ENCODE data around the gene ALPP. TPM values are rescaled to one million over a fixed set of nuclear protein-coding genes. Genes with fewer than 3 reads are reported as not detected.
"Not testable (repeated sequence)": the region's sequence is repeated elsewhere in the genome, so short reads cannot be mapped to it uniquely, and the experiment has no call there.

Gene ALPP
- total RNA-seq, 2 experiments from 2014 or later = not detected

DNA sequence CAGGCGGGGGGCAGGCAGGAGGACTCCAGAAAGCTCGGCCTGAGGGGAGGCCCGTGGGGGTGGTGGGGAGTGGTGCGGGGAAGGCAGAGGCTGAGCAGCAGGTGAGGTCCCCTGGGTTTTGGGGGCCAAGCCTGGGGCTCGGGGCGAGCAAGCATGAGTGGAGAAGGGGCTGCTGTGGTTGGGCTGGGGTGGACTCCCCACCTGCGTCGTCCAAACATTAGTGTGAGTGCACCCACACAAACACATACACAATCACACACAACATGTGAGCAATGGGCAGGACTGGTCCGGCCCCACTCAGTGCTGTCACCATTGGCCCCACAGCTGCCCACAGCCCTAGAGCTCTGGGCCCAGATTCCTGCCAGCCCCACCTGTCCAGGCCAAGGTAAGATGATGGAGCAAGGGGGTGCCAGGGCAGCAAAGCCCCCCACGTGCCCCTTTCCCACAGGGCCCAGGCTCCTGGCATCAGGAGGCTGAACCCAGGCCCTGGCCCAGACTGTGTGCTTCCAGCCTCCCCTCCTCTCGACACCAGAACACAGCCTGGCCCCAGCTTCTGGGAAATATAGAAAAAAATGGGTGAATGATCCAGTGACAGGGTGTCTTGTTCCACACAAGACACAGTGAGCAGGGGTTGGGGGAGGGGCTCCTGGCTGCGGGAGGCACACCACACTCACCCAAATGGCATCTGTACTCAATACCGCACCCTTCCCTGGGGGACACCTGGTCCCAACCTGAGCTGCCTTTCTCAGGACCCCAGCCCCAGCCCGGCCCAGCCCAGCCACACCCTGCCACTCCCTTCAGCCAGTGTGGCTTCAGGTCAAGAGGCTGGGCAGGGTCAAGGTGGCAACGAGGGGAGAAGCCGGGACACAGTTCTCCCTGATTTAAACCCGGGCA is 463 bp upstream of the ALPP start:
- Mint-ChIP-seq H3K36me3 (ENCODE audit: low read depth) (no peaks in the 10 kb centered on the region), H3K4me3 (no peak overlapping the region), H3K27me3 (peaks cover 15% of the 10 kb centered on the region), H3K27ac (no peak overlapping the region), H3K9me3 (no peaks in the 10 kb centered on the region), H3K4me1 (ENCODE audit: low read depth) (no peaks in the 10 kb centered on the region)
- H3K4me3 ChIP-seq (ENCODE audit: low read length) = no peak overlapping the region
- ChIA-PET CTCF (no interaction called here), POLR2A (no interaction called here)
- ATAC-seq (ENCODE audit: poor library complexity) (no peak), DNase-seq (no peak)
- TF ChIP-seq, protein P1, sequence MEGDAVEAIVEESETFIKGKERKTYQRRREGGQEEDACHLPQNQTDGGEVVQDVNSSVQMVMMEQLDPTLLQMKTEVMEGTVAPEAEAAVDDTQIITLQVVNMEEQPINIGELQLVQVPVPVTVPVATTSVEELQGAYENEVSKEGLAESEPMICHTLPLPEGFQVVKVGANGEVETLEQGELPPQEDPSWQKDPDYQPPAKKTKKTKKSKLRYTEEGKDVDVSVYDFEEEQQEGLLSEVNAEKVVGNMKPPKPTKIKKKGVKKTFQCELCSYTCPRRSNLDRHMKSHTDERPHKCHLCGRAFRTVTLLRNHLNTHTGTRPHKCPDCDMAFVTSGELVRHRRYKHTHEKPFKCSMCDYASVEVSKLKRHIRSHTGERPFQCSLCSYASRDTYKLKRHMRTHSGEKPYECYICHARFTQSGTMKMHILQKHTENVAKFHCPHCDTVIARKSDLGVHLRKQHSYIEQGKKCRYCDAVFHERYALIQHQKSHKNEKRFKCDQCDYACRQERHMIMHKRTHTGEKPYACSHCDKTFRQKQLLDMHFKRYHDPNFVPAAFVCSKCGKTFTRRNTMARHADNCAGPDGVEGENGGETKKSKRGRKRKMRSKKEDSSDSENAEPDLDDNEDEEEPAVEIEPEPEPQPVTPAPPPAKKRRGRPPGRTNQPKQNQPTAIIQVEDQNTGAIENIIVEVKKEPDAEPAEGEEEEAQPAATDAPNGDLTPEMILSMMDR (IDR thresholded peaks at IDR 0.05) = no peak
- peaks cover 3% of the 10 kb centered on the region for H3K4me1 ChIP-seq (ENCODE audit: insufficient read depth, low read length)
- H3K9me3 ChIP-seq (ENCODE audit: control insufficient read depth in 1 of 2, insufficient read depth in 1 of 2, low read length in 2 of 2) = peaks cover 0 to 6% of the 10 kb centered on the region in 2 experiments
- H3K27ac ChIP-seq (ENCODE audit: low read depth in 1 of 2, low read length in 2 of 2) = no peak overlapping the region
- peaks cover 6 to 10% of the 10 kb centered on the region in 2 experiments for H3K27me3 ChIP-seq (ENCODE audit: control insufficient read depth in 1 of 2, insufficient read depth in 2 of 2, low read length in 2 of 2)
- intact Hi-C loops (cut with DNase I, micrococcal nuclease) = no loop called here
- H3K36me3 ChIP-seq (ENCODE audit: insufficient read depth, low read length) = no peaks in the 10 kb centered on the region

DNA sequence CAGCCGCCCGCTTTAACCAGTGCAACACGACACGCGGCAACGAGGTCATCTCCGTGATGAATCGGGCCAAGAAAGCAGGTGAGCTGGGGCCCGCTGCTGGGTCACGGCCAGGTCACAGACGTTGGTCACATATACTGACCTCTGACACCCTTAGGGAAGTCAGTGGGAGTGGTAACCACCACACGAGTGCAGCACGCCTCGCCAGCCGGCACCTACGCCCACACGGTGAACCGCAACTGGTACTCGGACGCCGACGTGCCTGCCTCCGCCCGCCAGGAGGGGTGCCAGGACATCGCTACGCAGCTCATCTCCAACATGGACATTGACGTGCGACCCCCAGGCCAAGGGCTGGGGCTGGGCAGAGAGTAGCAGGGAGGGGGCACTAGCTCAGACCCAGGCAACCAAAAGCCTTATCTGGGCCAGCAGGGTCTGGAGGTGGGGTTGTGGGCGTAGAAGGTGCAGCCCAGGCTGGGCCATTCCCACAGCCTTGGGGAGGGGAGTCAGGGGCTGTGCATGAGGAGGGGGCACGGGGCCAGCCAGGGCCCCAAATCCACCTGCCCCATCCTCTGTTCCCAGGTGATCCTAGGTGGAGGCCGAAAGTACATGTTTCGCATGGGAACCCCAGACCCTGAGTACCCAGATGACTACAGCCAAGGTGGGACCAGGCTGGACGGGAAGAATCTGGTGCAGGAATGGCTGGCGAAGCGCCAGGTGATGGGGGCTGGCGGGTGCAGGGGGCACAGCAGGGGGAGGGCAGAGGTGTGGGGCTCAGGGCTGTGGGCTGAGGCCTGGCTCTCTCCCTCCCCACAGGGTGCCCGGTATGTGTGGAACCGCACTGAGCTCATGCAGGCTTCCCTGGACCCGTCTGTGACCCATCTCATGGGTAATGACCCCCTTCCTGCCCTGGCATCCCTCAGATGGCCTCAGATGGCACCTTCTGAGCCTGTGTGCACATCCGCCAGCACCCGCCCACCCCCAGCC is 1.3 kb downstream of the ALPP start:
- peaks cover 6 to 14% of the 10 kb centered on the region in 2 experiments for H3K27me3 ChIP-seq (ENCODE audit: control insufficient read depth in 1 of 2, insufficient read depth in 2 of 2, low read length in 2 of 2)
- H3K9me3 ChIP-seq (ENCODE audit: control insufficient read depth in 1 of 2, insufficient read depth in 1 of 2, low read length in 2 of 2); H3K36me3 Mint-ChIP-seq (ENCODE audit: low read depth); H3K4me3 Mint-ChIP-seq; H3K9me3 Mint-ChIP-seq; CTCF ChIA-PET; H3K4me1 ChIP-seq (ENCODE audit: insufficient read depth, low read length); ATAC-seq (ENCODE audit: poor library complexity); H3K27ac ChIP-seq (ENCODE audit: low read depth in 1 of 2, low read length in 2 of 2); H3K4me3 ChIP-seq (ENCODE audit: low read length); DNase-seq; H3K4me1 Mint-ChIP-seq (ENCODE audit: low read depth); POLR2A ChIA-PET; H3K36me3 ChIP-seq (ENCODE audit: insufficient read depth, low read length); H3K27ac Mint-ChIP-seq; intact Hi-C loops (cut with DNase I, micrococcal nuclease): not testable (repeated sequence)
- H3K27me3 Mint-ChIP-seq = peaks cover 26% of the 10 kb centered on the region

- H3K27ac Mint-ChIP-seq; H3K9me3 ChIP-seq (ENCODE audit: control insufficient read depth in 1 of 2, insufficient read depth in 1 of 2, low read length in 2 of 2); H3K4me3 Mint-ChIP-seq; H3K4me1 ChIP-seq (ENCODE audit: insufficient read depth, low read length); H3K9me3 Mint-ChIP-seq; H3K27ac ChIP-seq (ENCODE audit: low read depth in 1 of 2, low read length in 2 of 2); intact Hi-C loops (cut with DNase I, micrococcal nuclease); H3K4me1 Mint-ChIP-seq (ENCODE audit: low read depth); POLR2A ChIA-PET; H3K4me3 ChIP-seq (ENCODE audit: low read length); H3K36me3 ChIP-seq (ENCODE audit: insufficient read depth, low read length); CTCF ChIA-PET; H3K36me3 Mint-ChIP-seq (ENCODE audit: low read depth): not testable (repeated sequence)
- ATAC-seq (ENCODE audit: poor library complexity) (peak; percentile 60), DNase-seq (peak in 2 of 14 experiments; percentile 8 to 16)
- H3K27me3 Mint-ChIP-seq = peaks cover 38% of the 10 kb centered on the region
- peaks cover 11 to 26% of the 10 kb centered on the region in 2 experiments for H3K27me3 ChIP-seq (ENCODE audit: control insufficient read depth in 1 of 2, insufficient read depth in 2 of 2, low read length in 2 of 2)
Observed at GRCh38 chr2:232381204-232382031, 2.9 kb downstream of the ALPP start.

All from CD4-positive, alpha-beta T cell (primary cell).